Activated CD4-positive, alpha-beta T cell treated with anti-CD3 and anti-CD28 coated beads, Interleukin-10, Interleukin-2, amounts not matched to agents 100 ng/mL and 50 ng/mL, durations not matched to agents 16 hours and 8 hours (primary cell): ENCODE measurements around the gene RYR1.
A peak's percentile ranks its signal among the peaks of the same experiment; 100 is the strongest.
"Not testable (repeated sequence)": the region's sequence is repeated elsewhere in the genome, so short reads cannot be mapped to it uniquely, and the experiment has no call there.

Experiments
- DNase-seq: peaks from one replicate; pipeline ENCODE4 v3.0.0-alpha.2; 2020

RYR1 gene

GRCh38 chr19:38463365-38463764 lies 29.9 kb downstream of the RYR1 start:
- DNase-seq, result no peak

GRCh38 chr19:38464421-38465082 lies 31.1 kb downstream of the RYR1 start:
- no peak for DNase-seq

GRCh38 chr19:38466050-38466449 lies 32.6 kb downstream of the RYR1 start:
- DNase-seq, result no peak

DNA sequence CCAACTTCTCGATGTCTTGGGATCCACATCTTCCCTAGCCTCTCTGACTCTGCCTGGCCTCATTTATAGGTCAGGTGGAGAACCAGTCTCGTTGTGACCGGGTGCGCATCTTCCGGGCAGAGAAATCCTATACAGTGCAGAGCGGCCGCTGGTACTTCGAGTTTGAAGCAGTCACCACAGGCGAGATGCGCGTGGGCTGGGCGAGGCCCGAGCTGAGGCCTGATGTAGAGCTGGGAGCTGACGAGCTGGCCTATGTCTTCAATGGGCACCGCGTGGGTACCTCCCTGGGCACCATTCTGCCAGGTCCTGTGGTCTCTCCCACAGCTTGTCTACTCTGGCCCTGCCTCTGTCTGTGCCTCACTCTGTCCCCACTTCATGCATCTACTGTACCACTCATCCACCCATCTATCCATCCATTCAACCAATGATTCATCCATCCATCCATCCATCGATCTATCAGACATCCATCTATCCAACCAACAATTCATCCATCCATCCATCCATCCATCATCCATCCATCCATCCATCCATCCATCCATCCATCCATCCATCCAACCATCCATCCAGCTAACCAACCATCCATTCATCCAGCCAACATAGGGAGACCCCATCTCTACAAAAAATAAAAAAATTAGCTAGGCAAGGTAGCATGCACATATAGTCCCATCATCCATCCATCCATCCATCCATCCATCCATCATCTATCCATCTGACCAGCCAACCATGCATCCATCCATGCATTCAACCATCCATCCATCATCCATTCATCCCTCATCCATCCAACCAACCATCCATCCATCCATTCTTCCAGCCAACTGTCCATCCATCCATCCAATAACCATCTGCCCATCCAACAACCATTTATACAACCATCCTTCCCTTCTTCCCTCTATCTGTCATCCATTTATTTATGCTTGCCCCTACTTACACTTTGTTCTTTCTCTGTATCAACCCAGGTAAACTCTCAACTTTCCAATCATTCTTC lies 34.3 kb downstream of the RYR1 start:
- no peak for DNase-seq

DNA sequence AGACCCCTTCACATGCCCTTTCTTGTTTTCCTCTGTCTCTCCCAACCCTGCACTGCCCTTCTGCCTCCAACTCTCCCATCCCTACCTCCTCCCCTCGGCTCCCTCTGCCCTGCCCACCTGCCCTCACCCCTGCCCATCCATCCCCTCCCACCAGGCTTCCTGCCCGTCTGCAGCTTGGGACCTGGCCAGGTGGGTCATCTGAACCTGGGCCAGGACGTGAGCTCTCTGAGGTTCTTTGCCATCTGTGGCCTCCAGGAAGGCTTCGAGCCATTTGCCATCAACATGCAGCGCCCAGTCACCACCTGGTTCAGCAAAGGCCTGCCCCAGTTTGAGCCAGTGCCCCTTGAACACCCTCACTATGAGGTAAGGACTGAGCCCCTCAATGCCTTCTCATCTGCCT lies 35.7 kb downstream of the RYR1 start:
- DNase-seq, result no peak

DNA sequence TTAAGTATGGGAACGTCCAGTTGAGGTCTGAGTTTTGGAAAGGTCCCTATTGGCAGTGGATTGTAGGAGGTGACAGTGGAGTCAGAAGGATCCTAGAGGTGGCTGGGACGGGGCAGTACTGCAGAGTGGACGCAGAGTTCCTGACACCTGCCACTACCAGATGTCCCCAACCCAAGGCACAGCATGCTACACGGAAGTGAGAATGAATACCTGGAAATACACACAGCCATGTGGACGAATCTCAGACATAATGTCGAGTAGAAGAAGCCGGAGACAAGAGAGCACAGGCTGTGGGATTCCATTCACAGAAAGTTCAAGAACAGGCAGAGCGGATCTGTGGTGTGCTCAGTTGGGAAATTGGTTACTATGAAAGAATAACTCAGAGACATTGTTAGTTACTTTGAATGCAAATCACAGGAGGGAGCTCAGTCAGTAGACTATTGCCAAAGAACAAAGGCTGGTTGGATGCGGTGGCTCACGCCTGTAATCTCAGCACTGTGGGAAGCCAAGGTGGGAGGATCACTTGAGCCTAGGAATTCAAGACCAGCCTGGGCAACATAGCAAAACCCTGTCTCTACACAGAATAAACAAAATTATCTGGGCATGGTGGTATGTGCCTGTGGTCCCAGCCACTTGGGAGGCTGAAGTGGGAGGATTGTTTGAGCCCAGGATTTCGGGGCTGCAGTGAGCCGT lies 37.4 kb downstream of the RYR1 start:
- DNase-seq, result no peak

DNA sequence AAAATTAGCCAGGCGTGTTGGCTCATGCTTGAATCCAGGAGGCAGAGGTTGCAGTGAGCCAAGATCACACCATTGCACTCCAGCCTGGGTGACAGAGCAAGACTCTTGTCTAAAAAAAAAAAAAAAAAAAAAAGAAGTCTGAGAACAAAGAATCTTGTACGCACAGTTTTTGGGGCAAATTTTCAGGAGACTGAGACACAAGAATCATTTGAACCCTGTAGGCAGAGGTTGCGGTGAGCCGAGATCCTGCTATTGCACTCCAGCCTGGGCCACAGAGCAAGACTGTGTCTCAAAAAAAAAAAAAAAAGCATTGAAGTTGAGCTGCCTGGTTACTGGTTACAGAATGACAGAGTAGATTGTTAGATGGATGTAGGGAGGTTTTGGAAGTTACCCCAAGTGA lies 39.2 kb downstream of the RYR1 start:
- not testable (repeated sequence) for DNase-seq

DNA sequence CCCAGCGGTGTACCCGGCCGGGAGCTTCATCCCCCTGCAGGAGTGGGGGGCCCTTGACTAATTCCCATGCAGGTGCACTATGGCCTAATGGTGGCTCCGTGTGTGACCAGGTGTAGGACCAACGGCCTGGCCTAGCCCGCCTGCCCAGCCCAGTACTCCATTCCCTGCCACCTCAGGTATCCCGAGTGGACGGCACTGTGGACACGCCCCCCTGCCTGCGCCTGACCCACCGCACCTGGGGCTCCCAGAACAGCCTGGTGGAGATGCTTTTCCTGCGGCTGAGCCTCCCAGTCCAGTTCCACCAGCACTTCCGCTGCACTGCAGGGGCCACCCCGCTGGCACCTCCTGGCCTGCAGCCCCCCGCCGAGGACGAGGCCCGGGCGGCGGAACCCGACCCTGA lies 39.7 kb downstream of the RYR1 start:
- DNase-seq, result no peak

- no peak for DNase-seq
These were observed 41.7 kb downstream of the RYR1 start for GRCh38 chr19:38475176-38475575.

GRCh38 chr19:38478273-38478971 lies 44.9 kb downstream of the RYR1 start:
- peak; percentile 24 for DNase-seq

- no peak for DNase-seq
These were observed 49.0 kb downstream of the RYR1 start for GRCh38 chr19:38482496-38482895.

DNA sequence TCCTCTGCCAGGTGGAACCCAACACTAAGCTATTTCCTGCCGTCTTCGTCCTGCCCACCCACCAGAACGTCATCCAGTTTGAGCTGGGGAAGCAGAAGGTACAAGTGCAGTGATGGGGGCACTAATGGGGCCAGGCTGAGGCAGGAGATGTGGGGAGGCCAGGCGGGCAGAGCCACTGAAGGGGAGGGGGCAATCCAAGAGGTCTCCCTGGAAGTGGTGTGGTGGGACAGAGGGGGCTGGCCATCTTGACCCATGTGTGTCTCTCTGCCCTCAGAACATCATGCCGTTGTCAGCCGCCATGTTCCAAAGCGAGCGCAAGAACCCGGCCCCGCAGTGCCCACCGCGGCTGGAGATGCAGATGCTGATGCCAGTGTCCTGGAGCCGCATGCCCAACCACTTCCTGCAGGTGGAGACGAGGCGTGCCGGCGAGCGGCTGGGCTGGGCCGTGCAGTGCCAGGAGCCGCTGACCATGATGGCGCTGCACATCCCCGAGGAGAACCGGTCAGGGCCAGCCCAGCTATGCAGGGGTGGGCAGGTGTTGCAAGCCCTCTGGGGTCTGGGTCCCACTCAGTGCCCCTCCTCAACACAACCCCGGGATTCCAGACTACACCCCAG lies 49.6 kb downstream of the RYR1 start:
- no peak for DNase-seq

GRCh38 chr19:38484747-38485146 lies 51.3 kb downstream of the RYR1 start:
- DNase-seq, result no peak

DNA sequence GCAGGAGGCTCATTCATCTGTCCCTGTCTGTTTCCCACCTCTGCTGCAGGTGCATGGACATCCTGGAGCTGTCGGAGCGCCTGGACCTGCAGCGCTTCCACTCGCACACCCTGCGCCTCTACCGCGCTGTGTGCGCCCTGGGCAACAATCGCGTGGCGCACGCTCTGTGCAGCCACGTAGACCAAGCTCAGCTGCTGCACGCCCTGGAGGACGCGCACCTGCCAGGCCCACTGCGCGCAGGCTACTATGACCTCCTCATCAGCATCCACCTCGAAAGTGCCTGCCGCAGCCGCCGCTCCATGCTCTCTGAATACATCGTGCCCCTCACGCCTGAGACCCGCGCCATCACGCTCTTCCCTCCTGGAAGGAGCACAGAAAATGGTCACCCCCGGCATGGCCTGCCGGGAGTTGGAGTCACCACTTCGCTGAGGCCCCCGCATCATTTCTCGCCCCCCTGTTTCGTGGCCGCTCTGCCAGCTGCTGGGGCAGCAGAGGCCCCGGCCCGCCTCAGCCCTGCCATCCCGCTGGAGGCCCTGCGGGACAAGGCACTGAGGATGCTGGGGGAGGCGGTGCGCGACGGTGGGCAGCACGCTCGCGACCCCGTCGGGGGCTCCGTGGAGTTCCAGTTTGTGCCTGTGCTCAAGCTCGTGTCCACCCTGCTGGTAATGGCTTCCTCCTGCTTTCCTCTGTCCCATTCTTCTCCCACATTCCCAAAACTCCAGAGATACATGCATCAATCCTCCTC lies 52.2 kb downstream of the RYR1 start:
- DNase-seq, result no peak

DNA sequence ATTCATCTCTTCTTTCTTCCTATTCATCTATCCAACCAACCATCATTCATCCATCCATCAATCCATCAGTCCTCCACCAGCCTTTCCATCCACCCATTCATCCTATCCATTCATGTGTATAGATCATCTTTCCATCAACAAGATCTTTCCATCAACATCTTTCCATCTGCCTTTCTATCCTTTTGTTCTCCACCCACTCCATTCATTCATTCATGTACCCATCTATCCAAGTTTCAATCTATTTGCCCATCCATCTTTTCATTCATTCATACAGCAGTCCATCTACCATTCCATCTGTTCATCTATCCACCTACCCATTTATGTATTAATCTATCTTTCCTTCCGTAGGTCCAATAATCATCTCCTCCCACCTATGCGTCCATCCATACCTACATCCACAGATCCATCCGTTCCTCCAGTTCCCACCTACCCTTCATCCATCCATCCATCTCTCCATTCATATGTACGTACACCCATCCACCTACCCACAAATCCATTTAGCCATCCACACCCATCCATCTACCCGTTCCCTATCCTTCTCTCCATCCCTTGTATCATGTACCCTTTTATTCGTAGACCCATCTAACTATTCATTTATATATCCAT lies 53.3 kb downstream of the RYR1 start:
- DNase-seq, result no peak

- no peak for DNase-seq
These were observed 54.6 kb downstream of the RYR1 start for GRCh38 chr19:38488096-38488495.

DNA sequence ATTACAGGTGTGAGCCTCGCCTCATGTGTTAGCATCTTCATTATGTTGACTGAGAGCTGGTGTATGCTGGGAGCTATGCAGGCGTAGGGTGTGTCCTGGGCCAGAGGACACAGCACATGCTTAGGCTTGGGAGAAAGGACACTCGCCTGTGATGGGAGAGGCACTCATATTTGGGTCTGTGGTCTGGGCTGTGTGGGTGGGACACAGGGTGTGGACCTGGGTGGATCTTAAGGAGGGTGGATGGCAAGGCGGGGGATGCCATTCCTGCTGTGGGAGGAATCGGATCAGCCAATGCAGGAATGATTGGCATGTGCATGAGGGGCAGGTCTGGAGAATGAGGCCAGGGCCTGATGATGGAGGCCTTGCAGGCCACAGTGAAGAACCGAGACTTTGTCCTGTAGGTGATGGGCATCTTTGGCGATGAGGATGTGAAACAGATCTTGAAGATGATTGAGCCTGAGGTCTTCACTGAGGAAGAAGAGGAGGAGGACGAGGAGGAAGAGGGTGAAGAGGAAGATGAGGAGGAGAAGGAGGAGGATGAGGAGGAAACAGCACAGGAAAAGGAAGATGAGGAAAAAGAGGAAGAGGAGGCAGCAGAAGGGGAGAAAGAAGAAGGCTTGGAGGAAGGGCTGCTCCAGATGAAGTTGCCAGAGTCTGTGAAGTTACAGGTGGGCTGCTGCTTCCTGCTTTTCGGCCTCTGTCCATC lies 55.4 kb downstream of the RYR1 start:
- DNase-seq, result no peak

GRCh38 chr19:38490861-38491260 lies 57.4 kb downstream of the RYR1 start:
- no peak for DNase-seq

DNA sequence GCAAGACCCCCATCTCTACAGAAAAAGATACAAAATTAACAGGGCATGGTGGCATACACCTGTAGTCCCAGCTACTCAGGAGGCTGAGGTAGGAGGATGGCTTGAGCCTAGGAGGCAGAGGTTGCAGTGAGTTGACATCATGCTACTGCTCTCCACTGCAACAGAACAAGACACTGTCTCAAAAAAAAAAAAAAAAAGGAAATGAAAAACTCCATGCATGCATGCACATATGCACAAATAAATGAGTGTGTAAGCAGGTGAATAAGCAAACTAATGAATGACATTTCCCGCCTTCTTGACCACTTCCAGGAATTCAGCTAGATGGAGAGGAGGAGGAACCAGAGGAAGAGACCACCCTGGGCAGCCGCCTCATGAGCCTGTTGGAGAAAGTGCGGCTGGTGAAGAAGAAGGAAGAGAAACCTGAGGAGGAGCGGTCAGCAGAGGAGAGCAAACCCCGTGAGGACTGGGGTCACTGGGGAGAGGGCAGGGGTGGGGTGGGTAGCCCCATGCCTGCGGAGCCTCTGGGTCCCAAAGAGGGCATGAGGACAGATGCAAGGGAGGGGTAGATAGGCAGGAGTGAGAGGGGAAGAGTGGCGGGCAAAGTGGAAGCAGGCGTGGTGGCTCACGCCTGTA lies 58.8 kb downstream of the RYR1 start:
- no peak for DNase-seq

GRCh38 chr19:38494379-38494778 lies 60.9 kb downstream of the RYR1 start:
- no peak for DNase-seq
